ENCODE results near the gene SLA2. TPM values are rescaled to one million over a fixed set of nuclear protein-coding genes. Genes with fewer than 3 reads are reported as not detected.

The SLA2 gene
- total RNA-seq, 1 donor from 2014 or later = 0.21 TPM

GRCh38 chr20:36686944-36687343, 40.9 kb upstream of the SLA2 start:
- Histone ChIP-seq H3F3A (ENCODE audit: low read depth) (peaks cover 5% of the 10 kb centered on the region), H3K79me2 (ENCODE audit: low read depth) (no peaks in the 10 kb centered on the region), H3K9me3 (ENCODE audit: low read depth) (no peaks in the 10 kb centered on the region), H3K4me1 (no peaks in the 10 kb centered on the region), H3K36me3 (no peaks in the 10 kb centered on the region), H3K4me2 (no peak overlapping the region), H3K27ac (no peak overlapping the region), H3K27me3 (no peaks in the 10 kb centered on the region), H4K20me1 (ENCODE audit: low read depth) (no peaks in the 10 kb centered on the region), H3K4me3 (no peak overlapping the region), H3K9ac (no peak overlapping the region), H2AFZ (replicated peaks) (no peak overlapping the region)
- TF ChIP-seq EZH2phosphoT487 (IDR thresholded peaks at IDR 0.05) = no peak
- no peak for TF ChIP-seq EZH2 (IDR thresholded peaks at IDR 0.05)
- no peak for TF ChIP-seq CTCF (IDR thresholded peaks at IDR 0.05)
- Mint-ChIP-seq H3K9me3 (no peaks in the 10 kb centered on the region), H3K36me3 (no peaks in the 10 kb centered on the region), H3K27ac (no peak overlapping the region), H3K4me1 (no peaks in the 10 kb centered on the region), H3K27me3 (ENCODE audit: insufficient read depth, low read depth) (peaks cover 2% of the 10 kb centered on the region), H3K4me3 (no peak overlapping the region)
- DNase-seq (ENCODE audit: low spot score) = no peak

DNA sequence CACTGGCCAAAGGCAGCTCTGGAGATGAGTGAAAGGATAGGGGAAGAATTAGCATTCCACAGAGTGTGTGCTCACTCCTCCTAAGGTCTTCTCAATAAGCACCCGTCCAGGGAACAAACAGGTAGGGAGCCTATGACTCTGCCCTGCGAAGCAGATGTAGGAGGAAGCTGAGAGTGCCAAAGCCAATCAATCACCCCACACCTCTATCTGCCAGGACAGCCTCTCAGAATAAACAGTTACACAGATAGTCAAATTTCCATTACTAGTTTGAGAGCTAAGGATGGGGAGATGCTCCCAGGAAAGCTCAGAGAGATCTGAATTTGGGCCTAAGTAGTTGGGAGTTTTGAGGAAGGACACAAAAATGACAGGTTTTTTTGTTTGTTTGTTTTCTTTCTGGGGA, 40.5 kb upstream of the SLA2 start:
- Histone ChIP-seq H4K20me1 (ENCODE audit: low read depth) (no peaks in the 10 kb centered on the region), H3K27ac (no peak overlapping the region), H3K4me1 (no peaks in the 10 kb centered on the region), H3K4me2 (no peak overlapping the region), H2AFZ (replicated peaks) (no peak overlapping the region), H3K9ac (no peak overlapping the region), H3K36me3 (no peaks in the 10 kb centered on the region), H3K4me3 (no peak overlapping the region), H3F3A (ENCODE audit: low read depth) (peaks cover 5% of the 10 kb centered on the region), H3K27me3 (no peaks in the 10 kb centered on the region), H3K9me3 (ENCODE audit: low read depth) (no peaks in the 10 kb centered on the region), H3K79me2 (ENCODE audit: low read depth) (no peaks in the 10 kb centered on the region)
- H3K36me3 Mint-ChIP-seq = no peaks in the 10 kb centered on the region
- DNase-seq (ENCODE audit: low spot score) = no peak
- no peaks in the 10 kb centered on the region for H3K4me1 Mint-ChIP-seq
- peaks cover 2% of the 10 kb centered on the region for H3K27me3 Mint-ChIP-seq (ENCODE audit: insufficient read depth, low read depth)
- no peak overlapping the region for H3K27ac Mint-ChIP-seq
- no peak overlapping the region for H3K4me3 Mint-ChIP-seq
- TF ChIP-seq EZH2phosphoT487 (IDR thresholded peaks at IDR 0.05) (no peak), CTCF (IDR thresholded peaks at IDR 0.05) (no peak), EZH2 (IDR thresholded peaks at IDR 0.05) (no peak)
- no peaks in the 10 kb centered on the region for H3K9me3 Mint-ChIP-seq

DNA sequence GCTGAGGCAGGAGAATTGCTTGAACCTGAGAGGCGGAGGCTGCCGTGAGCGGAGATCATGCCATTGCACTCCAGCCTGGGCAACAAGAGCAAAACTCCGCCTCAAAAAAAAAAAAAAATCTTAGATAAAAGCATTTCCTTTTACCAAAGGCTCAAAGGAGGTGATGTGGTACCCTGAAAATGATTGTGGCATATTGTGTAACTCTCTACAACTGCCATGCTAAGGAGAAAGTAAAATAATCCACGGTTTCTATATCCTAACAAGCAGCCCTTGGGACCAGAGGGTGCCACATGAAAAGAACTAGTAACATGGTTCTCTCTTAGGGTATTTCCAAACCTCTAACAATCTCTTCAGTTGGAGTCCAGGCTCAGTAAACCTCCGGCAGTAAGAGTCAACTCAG, 38.8 kb upstream of the SLA2 start:
- Histone ChIP-seq H3K9me3 (ENCODE audit: low read depth) (no peaks in the 10 kb centered on the region), H3F3A (ENCODE audit: low read depth) (no peaks in the 10 kb centered on the region), H2AFZ (replicated peaks) (no peak overlapping the region), H3K9ac (no peak overlapping the region), H3K79me2 (ENCODE audit: low read depth) (no peaks in the 10 kb centered on the region), H4K20me1 (ENCODE audit: low read depth) (no peaks in the 10 kb centered on the region), H3K4me2 (no peak overlapping the region), H3K4me1 (no peaks in the 10 kb centered on the region), H3K36me3 (no peaks in the 10 kb centered on the region), H3K27me3 (no peaks in the 10 kb centered on the region), H3K27ac (no peak overlapping the region), H3K4me3 (no peak overlapping the region)
- TF ChIP-seq CTCF (IDR thresholded peaks at IDR 0.05) = no peak
- no peak for TF ChIP-seq EZH2phosphoT487 (IDR thresholded peaks at IDR 0.05)
- no peak for TF ChIP-seq EZH2 (IDR thresholded peaks at IDR 0.05)
- Mint-ChIP-seq H3K36me3 (no peaks in the 10 kb centered on the region), H3K27ac (no peak overlapping the region), H3K9me3 (no peaks in the 10 kb centered on the region), H3K4me3 (no peak overlapping the region), H3K27me3 (ENCODE audit: insufficient read depth, low read depth) (peaks cover 4% of the 10 kb centered on the region), H3K4me1 (no peaks in the 10 kb centered on the region)
- no peak for DNase-seq (ENCODE audit: low spot score)
